GM19324 (cell line): ENCODE results near the gene OR7G3.

ENCODE experiments used
- ATAC-seq: cut with Tn5 transposase; IDR thresholded peaks from one replicate; pipeline ENCODE4 v1.9.1; 2021; ENCODE audit warnings: mild to moderate bottlenecking, moderate library complexity; ENCODE audit not compliant: unreplicated experiment, low FRiP score

The OR7G3 gene

GRCh38 chr19:9126900-9127405 lies at the start of gene OR7G3:
Gene OR7G3, minus strand, starts transcription at chr19:9126950. Its CDS starts 0 bp downstream, at chr19:9126950.
- no peak for ATAC-seq

- ATAC-seq: no peak
Measured at GRCh38 chr19:9175326-9175725, 48.6 kb upstream of the OR7G3 start.

GRCh38 chr19:9171393-9171991 lies 44.7 kb upstream of the OR7G3 start:
- ATAC-seq: no peak

GRCh38 chr19:9166846-9167245 lies 40.1 kb upstream of the OR7G3 start:
- no peak for ATAC-seq

GRCh38 chr19:9165261-9165660 lies 38.5 kb upstream of the OR7G3 start:
- no peak for ATAC-seq

- no peak for ATAC-seq
Measured at GRCh38 chr19:9161427-9161826, 34.7 kb upstream of the OR7G3 start.

- ATAC-seq: no peak
Measured at GRCh38 chr19:9159891-9160290, 33.1 kb upstream of the OR7G3 start.

- ATAC-seq: no peak
Measured at GRCh38 chr19:9156304-9156703, 29.6 kb upstream of the OR7G3 start.

- ATAC-seq: no peak
Measured at GRCh38 chr19:9155591-9155990, 28.8 kb upstream of the OR7G3 start.

GRCh38 chr19:9151367-9151766 lies 24.6 kb upstream of the OR7G3 start:
- ATAC-seq: no peak

- ATAC-seq: no peak
Measured at GRCh38 chr19:9150650-9151049, 23.9 kb upstream of the OR7G3 start.

GRCh38 chr19:9149997-9150396 lies 23.2 kb upstream of the OR7G3 start:
- ATAC-seq: no peak

- ATAC-seq: no peak
Measured at GRCh38 chr19:9148697-9149096, 21.9 kb upstream of the OR7G3 start.

- no peak for ATAC-seq
Measured at GRCh38 chr19:9146882-9147281, 20.1 kb upstream of the OR7G3 start.

- no peak for ATAC-seq
Measured at GRCh38 chr19:9144920-9145319, 18.2 kb upstream of the OR7G3 start.

GRCh38 chr19:9140159-9140874 lies 13.6 kb upstream of the OR7G3 start, which contains the start of gene ZNF317:
Gene ZNF317, plus strand, starts transcription at chr19:9140397. Its CDS starts 15,620 bp downstream, at chr19:9156017.
- peak; percentile 98 for ATAC-seq

- ATAC-seq: peak; percentile 14
Measured at GRCh38 chr19:9139609-9140158, 12.9 kb upstream of the OR7G3 start.

- no peak for ATAC-seq
Measured at GRCh38 chr19:9132422-9132821, 5.7 kb upstream of the OR7G3 start.

GRCh38 chr19:9130965-9131364 lies 4.2 kb upstream of the OR7G3 start:
- ATAC-seq: no peak

GRCh38 chr19:9128171-9128570 lies 1.4 kb upstream of the OR7G3 start:
- ATAC-seq: no peak

GRCh38 chr19:9116547-9116946 lies 10.2 kb downstream of the OR7G3 start:
- no peak for ATAC-seq
